IMR-90 (cell line): ENCODE data around the gene DNAJB8. TPM values are rescaled to one million over a fixed set of nuclear protein-coding genes. Genes with fewer than 3 reads are reported as not detected.

Experiments
- ATAC-seq: fragments of 200-7000 bp; cut with Tn5 transposase; 2 replicates; pipeline ENCODE4 v1.9.1; 2020; ENCODE audit warnings: low read depth, mild to moderate bottlenecking, moderate library complexity
- BruUV-seq: library from RNA; stranded (reverse); fragments of 400-500 nt; replicated peaks from 2 replicates; lab custom pipeline; 2021; lab: Mats Ljungman, UMichigan
- CTCF ChIA-PET: fragments of 300-600 bp; formaldehyde crosslinking; extraction: SDS; loops from one replicate; lab custom pipeline; 2021; ENCODE audit warnings: antibody characterized with exemption; lab: Yijun Ruan, JAX
- POLR2A ChIA-PET: fragments of 300-600 bp; sonication (Branson Sonifier 250); formaldehyde crosslinking; loops from one replicate; lab custom pipeline; 2022; ENCODE audit warnings: antibody characterized with exemption; ENCODE audit not compliant: unreplicated experiment; lab: Charles Lee
- DNase-seq: peaks from one replicate; pipeline ENCODE4 v3.0.0; 2013
- H2AFZ ChIP-seq: replicated peaks from 2 replicates; pipeline ENCODE3; 2013; ENCODE audit warnings: low read length, mild to moderate bottlenecking; ENCODE audit not compliant: poor library complexity
- H2AK5ac ChIP-seq: 2 replicates; pipeline ENCODE4 v1.6.1; 2013; ENCODE audit warnings: low read depth, low read length, inconsistent platforms
- H2AK9ac ChIP-seq: replicated peaks from 2 replicates; pipeline ENCODE3; 2013; ENCODE audit warnings: mild to moderate bottlenecking, low read depth, low read length, moderate library complexity; ENCODE audit not compliant: poor library complexity
- H2BK120ac ChIP-seq: 2 replicates; pipeline ENCODE4 v1.6.1; 2013; ENCODE audit warnings: low read depth, low read length, inconsistent platforms
- H2BK15ac ChIP-seq: 3 replicates; pipeline ENCODE4 v1.6.1; 2013; ENCODE audit warnings: low read depth, low read length, inconsistent platforms
- H2BK20ac ChIP-seq: 2 replicates; pipeline ENCODE4 v1.6.1; 2013; ENCODE audit warnings: low read depth, mild to moderate bottlenecking, inconsistent platforms, low read length, moderate library complexity
- H2BK5ac ChIP-seq: 2 replicates; pipeline ENCODE4 v1.6.1; 2013; ENCODE audit warnings: mild to moderate bottlenecking, low read depth, low read length, inconsistent platforms; ENCODE audit not compliant: poor library complexity, severe bottlenecking
- H3K14ac ChIP-seq: replicated peaks from 2 replicates; pipeline ENCODE4 v1.6.1; 2013; ENCODE audit warnings: low read depth, low read length, inconsistent platforms
- H3K18ac ChIP-seq: 2 replicates; pipeline ENCODE4 v1.6.1; 2013; ENCODE audit warnings: low read depth, low read length, control low read depth
- H3K23ac ChIP-seq: 2 replicates; pipeline ENCODE4 v1.6.1; 2013; ENCODE audit warnings: low read depth, low read length, inconsistent platforms
- H3K27ac ChIP-seq: 2 replicates; pipeline ENCODE4 v1.5.1; 2013; ENCODE audit warnings: mild to moderate bottlenecking, control low read depth, low read length; ENCODE audit not compliant: insufficient read depth
- H3K27me3 ChIP-seq: 2 replicates; pipeline ENCODE4 v1.6.1; 2013; ENCODE audit warnings: low read length; ENCODE audit not compliant: control insufficient read depth, insufficient read depth
- H3K36me3 ChIP-seq: 2 replicates; pipeline ENCODE4 v1.6.1; 2013; ENCODE audit warnings: low read length, mixed read lengths; ENCODE audit not compliant: control insufficient read depth, insufficient read depth
- H3K4ac ChIP-seq: 2 replicates; pipeline ENCODE4 v1.6.1; 2013; ENCODE audit warnings: low read depth, low read length, inconsistent platforms
- H3K4me1 ChIP-seq: 2 replicates; pipeline ENCODE4 v1.6.1; 2013; ENCODE audit warnings: low read length, mixed read lengths; ENCODE audit not compliant: control insufficient read depth, insufficient read depth
- H3K4me2 ChIP-seq: 2 replicates; pipeline ENCODE4 v1.6.1; 2013; ENCODE audit warnings: low read depth, mild to moderate bottlenecking, control low read depth, low read length, moderate library complexity
- H3K4me3 ChIP-seq: 2 replicates; pipeline ENCODE4 v1.5.1; 2013; ENCODE audit warnings: low read depth, mild to moderate bottlenecking, control low read depth, low read length, moderate library complexity; ENCODE audit not compliant: insufficient read depth
- H3K56ac ChIP-seq: 2 replicates; pipeline ENCODE4 v1.6.1; 2013; ENCODE audit warnings: low read length, inconsistent platforms; ENCODE audit not compliant: insufficient read depth; ENCODE audit errors: extremely low read depth
- H3K79me1 ChIP-seq, 2 experiments: 2 replicates each; pipeline ENCODE4 v1.6.1; 2013; ENCODE audit warnings: low read length in 2 of 2, inconsistent platforms in 1 of 2, low read depth in 1 of 2
- H3K9ac ChIP-seq: 2 replicates; pipeline ENCODE4 v1.6.1; 2013; ENCODE audit warnings: low read depth, low read length, control low read depth
- H3K9me1 ChIP-seq: 2 replicates; pipeline ENCODE4 v1.6.1; 2013; ENCODE audit warnings: low read length, inconsistent platforms; ENCODE audit not compliant: insufficient read depth
- H3K9me3 ChIP-seq: 2 replicates; pipeline ENCODE4 v1.6.1; 2013; ENCODE audit warnings: low read length; ENCODE audit not compliant: control insufficient read depth, insufficient read depth
- H4K20me1 ChIP-seq: 2 replicates; pipeline ENCODE4 v1.6.1; 2013; ENCODE audit warnings: low read length, inconsistent platforms; ENCODE audit not compliant: insufficient read depth
- H4K5ac ChIP-seq: 2 replicates; pipeline ENCODE4 v1.6.1; 2013; ENCODE audit warnings: mild to moderate bottlenecking, low read depth, low read length, control low read depth
- H4K8ac ChIP-seq, 2 experiments: 2 replicates each; pipeline ENCODE4 v1.6.1; 2013; ENCODE audit warnings: low read depth in 2 of 2, low read length in 2 of 2, control low read depth in 1 of 2, inconsistent platforms in 1 of 2
- H4K91ac ChIP-seq: 2 replicates; pipeline ENCODE4 v1.6.1; 2013; ENCODE audit warnings: low read depth, low read length, inconsistent platforms; ENCODE audit not compliant: insufficient read depth
- BHLHE40 ChIP-seq: fragments of 150-350 bp; IDR thresholded peaks from 2 replicates; pipeline ENCODE4 v1.6.1; 2016; ENCODE audit warnings: mild to moderate bottlenecking, low read depth, low read length
- CEBPB ChIP-seq: IDR thresholded peaks from 2 replicates; pipeline ENCODE4 v1.6.1; 2012; ENCODE audit warnings: low read depth, low read length, improper control_type of control experiment
- MAZ ChIP-seq: IDR thresholded peaks from 2 replicates; pipeline ENCODE4 v1.6.1; 2012; ENCODE audit warnings: low read depth, mild to moderate bottlenecking, low read length, improper control_type of control experiment, moderate library complexity, borderline replicate concordance
- MXI1 ChIP-seq: IDR thresholded peaks from 2 replicates; pipeline ENCODE4 v1.6.1; 2012; ENCODE audit warnings: low read depth, mild to moderate bottlenecking, low read length, moderate library complexity, borderline replicate concordance
- RCOR1 ChIP-seq: IDR thresholded peaks from 2 replicates; pipeline ENCODE4 v1.6.1; 2012; ENCODE audit warnings: mild to moderate bottlenecking, low read length, improper control_type of control experiment; ENCODE audit not compliant: insufficient replicate concordance
- RFX5 ChIP-seq: IDR thresholded peaks from 2 replicates; pipeline ENCODE4 v1.8.0; 2012; ENCODE audit warnings: low read depth, mild to moderate bottlenecking, low read length, moderate library complexity
- SMC3 ChIP-seq: fragments of 150-350 bp; IDR thresholded peaks from 2 replicates; pipeline ENCODE4 v1.6.1; 2016; ENCODE audit warnings: low read depth, mild to moderate bottlenecking, antibody characterized with exemption, low read length, moderate library complexity
- WGBS, 2 experiments: methylation state at CpG; one replicate each; pipeline versions ENCODE4 v1.1.5 to v1.1.7; 2013; ENCODE audit warnings: missing lambda C conversion rate in 2 of 2; ENCODE audit not compliant: insufficient read length in 1 of 2; ENCODE audit errors: extremely low coverage in 2 of 2; 5-methylcytosine and 5-hydroxymethylcytosine counted together
- dilution Hi-C: fragments of 300-500 bp; cut with HindIII; formaldehyde crosslinking; loops from one replicate; pipeline ENCODE4 v1.14.3; 2018; ENCODE audit warnings: low sequenced_read_pairs; ENCODE audit not compliant: unreplicated experiment
- in situ Hi-C: fragments of 300-500 bp; cut with MboI; formaldehyde crosslinking; loops from 3 replicates; pipeline ENCODE4 v1.14.3; 2019; ENCODE audit warnings: low sequenced_read_pairs, inconsistent platforms, mixed read lengths
- intact Hi-C: fragments of 100-400 bp; cut with micrococcal nuclease; formaldehyde crosslinking; loops from 2 replicates; pipeline ENCODE4 v1.10.0; 2022
- polyA plus RNA-seq, 3 experiments: library from polyadenylated mRNA; depleted of rRNA; stranded (reverse); fragments of >200 nt; gene quantifications; 2 replicates each; pipeline ENCODE4 v1.2.3, GENCODE V29; 2012; ENCODE audit warnings: low replicate concordance in 1 of 3
- total RNA-seq: library from RNA; depleted of rRNA; stranded (reverse); fragments of >200 nt; gene quantifications from 2 replicates; pipeline ENCODE4 v1.2.3, GENCODE V29; 2012

DNAJB8 gene
- total and polyA plus RNA-seq, 2 of the 4 experiments (the other 2 are of a cell fraction) = not detected

DNA sequence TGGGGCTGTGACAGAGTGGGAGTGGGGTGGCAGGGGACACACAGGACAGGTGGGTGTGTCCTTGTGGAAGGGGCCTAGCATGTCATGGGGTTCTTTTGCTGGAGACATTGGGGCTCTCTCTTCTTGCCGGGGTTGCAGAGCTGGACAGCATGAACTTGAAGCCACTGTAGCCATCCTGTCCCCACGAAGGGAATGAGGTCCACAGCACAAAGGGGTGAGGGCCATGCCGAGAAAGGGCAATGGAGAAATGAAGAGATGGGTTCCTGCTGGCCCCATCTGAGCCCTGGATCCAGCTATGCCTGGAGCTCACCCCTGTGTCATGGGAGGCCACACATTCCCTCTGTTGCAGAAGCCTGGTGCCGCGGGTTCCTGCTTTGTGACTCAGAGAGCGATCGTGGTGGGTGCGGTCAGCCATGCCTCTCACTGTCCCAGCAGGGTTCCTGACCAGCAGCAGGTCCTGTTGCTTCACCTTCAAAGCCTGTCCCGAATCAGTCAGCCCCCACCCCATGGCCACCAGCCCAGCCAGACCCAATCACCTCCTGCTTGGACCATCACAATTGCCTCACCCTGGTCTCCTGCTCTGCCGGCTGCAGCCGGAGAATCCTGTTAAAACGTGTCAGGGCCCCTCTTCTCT is 50.0 kb downstream of the DNAJB8 start:
- Histone ChIP-seq H3K9me1 (peaks cover 5% of the 10 kb centered on the region; the same call in 1 of the 2 replicates), H2AFZ (peak overlapping the region; percentile 65), H2AK5ac (peak overlapping the region; percentile 52), H3K23ac (no peak overlapping the region), H3K27ac (no peak overlapping the region), H4K91ac (no peak overlapping the region; the same call in 1 of the 2 replicates), H4K5ac (no peak overlapping the region), H3K9me3 (peaks cover 7% of the 10 kb centered on the region), H2AK9ac (no peak overlapping the region), H3K79me1 (no peaks in the 10 kb centered on the region), H3K4me2 (no peak overlapping the region), H3K4me3 (no peak overlapping the region), H3K18ac (no peak overlapping the region), H3K14ac (no peak overlapping the region), H2BK20ac (no peak overlapping the region), H2BK15ac (no peak overlapping the region), H3K4me1 (0 out of 2 replicates have a peak, but pooled peaks cover 3% of the 10 kb centered on the region), H2BK120ac (no peak overlapping the region), H3K9ac (no peak overlapping the region), H2BK5ac (no peak overlapping the region), H3K56ac (no peak overlapping the region), H4K20me1 (no peaks in the 10 kb centered on the region), H3K36me3 (no peaks in the 10 kb centered on the region), H3K4ac (0 out of 2 replicates have a peak overlapping the region, but pooled peaks have one; percentile 19), H3K27me3 (no peaks in the 10 kb centered on the region), H4K8ac (no peak overlapping the region)
- dilution Hi-C loops (no loop called here), intact Hi-C loops (no loop called here), in situ Hi-C loops (no loop called here)
- ATAC-seq (peak; percentile 90), DNase-seq (peak; percentile 71)
- no TSS peak for BruUV-seq
- TF ChIP-seq RFX5 (no peak), BHLHE40 (no peak), MXI1 (0 out of 2 replicates have a peak, but pooled peaks have one; percentile 50), MAZ (no peak), CEBPB (peak; percentile 76), RCOR1 (no peak), SMC3 (0 out of 2 replicates have a peak, but pooled peaks have one; percentile 12)
- POLR2A ChIA-PET = no interaction called here
- CTCF ChIA-PET = no interaction called here
- WGBS, 2 experiments = 57% methylated on average over 10 of the region's 12 CpGs; no CpG with 5 or more reads in 1 of the 2 experiments
